ENCODE results near the gene GRIK4.

Gene GRIK4

DNA sequence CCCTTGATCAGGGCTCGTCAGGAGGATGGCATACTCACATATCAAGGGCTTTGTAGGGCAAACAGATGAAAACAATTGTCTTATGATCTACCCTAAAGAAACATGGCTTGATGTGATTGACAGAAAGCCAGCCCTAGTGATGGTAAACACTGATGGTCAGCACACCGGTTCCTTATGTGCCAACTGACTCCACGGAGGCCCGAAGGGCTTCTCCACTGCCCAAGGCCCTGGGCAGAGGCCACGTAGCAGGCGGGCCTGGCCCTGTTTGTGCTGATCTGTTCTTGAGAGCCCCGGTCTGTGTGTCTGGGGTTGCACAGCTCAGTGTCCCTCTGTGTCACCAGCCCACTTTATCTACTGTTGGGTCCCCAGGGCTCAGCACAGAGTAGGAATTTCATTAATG, 115.2 kb downstream of the GRIK4 start:
- no peak for DNase-seq (ENCODE audit: low read depth)
- no peak overlapping the region for H3K4me3 ChIP-seq (ENCODE audit: low read length)
- TF ChIP-seq, protein P1, sequence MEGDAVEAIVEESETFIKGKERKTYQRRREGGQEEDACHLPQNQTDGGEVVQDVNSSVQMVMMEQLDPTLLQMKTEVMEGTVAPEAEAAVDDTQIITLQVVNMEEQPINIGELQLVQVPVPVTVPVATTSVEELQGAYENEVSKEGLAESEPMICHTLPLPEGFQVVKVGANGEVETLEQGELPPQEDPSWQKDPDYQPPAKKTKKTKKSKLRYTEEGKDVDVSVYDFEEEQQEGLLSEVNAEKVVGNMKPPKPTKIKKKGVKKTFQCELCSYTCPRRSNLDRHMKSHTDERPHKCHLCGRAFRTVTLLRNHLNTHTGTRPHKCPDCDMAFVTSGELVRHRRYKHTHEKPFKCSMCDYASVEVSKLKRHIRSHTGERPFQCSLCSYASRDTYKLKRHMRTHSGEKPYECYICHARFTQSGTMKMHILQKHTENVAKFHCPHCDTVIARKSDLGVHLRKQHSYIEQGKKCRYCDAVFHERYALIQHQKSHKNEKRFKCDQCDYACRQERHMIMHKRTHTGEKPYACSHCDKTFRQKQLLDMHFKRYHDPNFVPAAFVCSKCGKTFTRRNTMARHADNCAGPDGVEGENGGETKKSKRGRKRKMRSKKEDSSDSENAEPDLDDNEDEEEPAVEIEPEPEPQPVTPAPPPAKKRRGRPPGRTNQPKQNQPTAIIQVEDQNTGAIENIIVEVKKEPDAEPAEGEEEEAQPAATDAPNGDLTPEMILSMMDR (conservative IDR thresholded peaks at IDR 0.05; ENCODE audit: low read length) = no peak

DNA sequence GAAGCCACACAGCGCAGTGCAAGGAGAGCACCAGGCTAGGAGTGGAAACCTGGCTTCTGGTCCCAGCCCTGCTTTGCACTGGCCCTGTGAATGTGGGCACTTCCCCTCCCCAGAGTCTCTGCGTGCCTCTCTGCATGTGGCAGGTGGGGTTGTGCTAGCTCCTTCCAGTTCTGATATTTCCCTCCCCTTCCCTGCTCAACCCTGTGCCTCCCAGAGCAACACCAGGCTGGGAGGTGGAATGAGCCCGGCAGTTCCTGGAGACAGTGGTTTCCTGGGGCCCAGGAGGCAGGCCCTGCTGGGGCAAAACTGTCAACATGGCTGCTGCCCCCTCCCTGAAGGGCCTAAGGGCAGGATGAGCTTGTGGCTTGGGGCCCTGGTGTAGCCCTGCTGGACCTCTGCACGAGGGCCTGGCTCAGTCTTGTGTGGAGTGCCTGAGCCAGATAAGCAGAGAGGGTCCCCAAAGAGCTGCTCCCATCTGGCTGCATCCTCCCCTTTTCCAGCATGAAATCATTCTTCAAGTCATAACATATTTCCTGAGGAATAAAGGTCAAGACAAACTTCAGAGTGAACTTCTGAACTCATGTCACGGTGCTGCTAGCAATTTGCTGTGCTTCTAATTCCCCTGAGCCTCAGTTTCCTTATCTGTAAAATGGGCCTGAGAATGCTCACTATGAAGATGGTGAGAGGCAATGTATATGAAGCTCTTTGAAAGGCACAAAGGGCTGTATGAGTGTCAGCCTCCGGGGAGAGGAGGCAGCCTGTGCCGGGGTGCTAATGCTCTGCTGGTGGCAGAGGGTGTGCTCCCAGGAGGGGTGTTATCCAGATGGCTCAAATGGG, 116.0 kb downstream of the GRIK4 start:
- DNase-seq (ENCODE audit: low read depth) = no peak
- no peak overlapping the region for H3K4me3 ChIP-seq (ENCODE audit: low read length)
- TF ChIP-seq, protein P1 (conservative IDR thresholded peaks at IDR 0.05; ENCODE audit: low read length) = no peak

DNA sequence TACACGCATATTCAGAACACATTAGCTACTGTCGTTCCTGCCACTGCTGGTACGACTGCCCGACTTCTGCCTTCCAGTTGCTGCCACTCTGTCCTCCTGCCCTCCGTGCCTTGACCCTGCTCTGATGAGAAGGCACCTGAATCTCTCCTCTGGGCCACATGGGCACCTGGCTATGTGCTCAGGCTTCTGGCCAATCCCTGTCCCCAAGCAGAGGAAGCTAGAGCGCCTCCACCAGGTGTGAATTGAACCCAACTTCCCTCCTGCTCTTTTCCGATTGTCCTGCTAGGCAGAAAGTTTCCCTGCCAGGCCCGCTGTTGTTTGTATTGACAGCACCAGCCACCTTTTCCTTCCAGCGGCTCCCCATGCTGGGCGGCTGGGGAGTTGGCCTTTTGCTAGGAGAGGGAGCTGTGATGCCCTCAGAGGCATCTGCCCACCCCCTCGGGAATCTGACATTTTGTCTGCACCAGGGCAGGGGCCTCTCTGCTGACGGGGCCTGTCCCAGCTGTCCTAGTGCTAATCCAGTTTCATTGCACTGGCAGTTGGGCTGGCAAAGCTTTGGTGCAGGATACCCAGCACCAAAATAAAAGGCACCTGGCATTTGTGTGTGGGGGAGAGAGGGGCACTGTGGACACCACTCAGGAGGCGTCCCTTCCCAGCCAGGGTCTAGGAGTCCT, 118.0 kb downstream of the GRIK4 start:
- no peak overlapping the region for H3K4me3 ChIP-seq (ENCODE audit: low read length)
- TF ChIP-seq, protein P1 (conservative IDR thresholded peaks at IDR 0.05; ENCODE audit: low read length) = no peak
- no peak for DNase-seq (ENCODE audit: low read depth)

DNA sequence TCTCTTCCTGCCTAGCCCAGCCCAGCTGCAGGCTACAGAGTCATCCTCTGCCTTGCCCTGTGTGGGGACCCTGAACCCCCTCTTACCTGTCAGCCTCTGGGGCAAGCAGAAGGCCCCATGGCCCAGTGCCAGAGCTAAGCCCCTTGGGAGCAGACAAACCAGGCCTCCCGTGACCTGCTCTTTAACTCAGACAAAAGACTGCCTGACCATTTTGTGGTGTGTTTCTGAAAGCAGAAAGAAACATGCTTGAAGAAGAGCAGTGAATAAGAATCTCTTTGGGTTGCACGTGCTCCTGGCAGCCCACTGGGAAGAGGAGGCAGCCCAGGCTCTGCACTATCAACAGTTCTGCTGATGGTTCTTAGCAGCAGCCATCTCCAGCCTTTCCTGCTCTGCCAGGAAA, 118.6 kb downstream of the GRIK4 start:
- TF ChIP-seq, protein P1 (conservative IDR thresholded peaks at IDR 0.05; ENCODE audit: low read length) = no peak
- DNase-seq (ENCODE audit: low read depth) = no peak
- H3K4me3 ChIP-seq (ENCODE audit: low read length) = no peak overlapping the region

DNA sequence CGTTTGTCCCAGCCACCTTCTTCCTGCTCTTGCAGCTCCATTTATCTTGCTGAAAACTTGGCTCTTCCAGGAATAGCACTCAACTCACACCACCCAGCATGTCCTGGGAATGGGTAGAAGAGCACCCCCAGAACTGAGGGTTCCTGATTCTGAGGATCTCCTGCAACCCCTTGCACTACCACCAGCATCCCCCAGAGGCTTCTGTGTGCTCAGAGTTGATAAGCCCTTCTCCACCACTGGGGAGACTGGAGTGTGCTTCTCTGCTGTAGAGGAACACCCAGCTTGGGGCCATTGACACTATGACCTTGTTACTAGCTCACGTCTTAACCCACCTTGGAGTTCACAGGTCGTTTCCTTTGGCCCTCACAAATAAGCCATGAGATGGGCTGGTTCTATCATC, 121.0 kb downstream of the GRIK4 start:
- no peak for DNase-seq (ENCODE audit: low read depth)
- TF ChIP-seq, protein P1 (conservative IDR thresholded peaks at IDR 0.05; ENCODE audit: low read length) = peak; percentile 12; the same call in 1 of the 2 replicates
- H3K4me3 ChIP-seq (ENCODE audit: low read length) = no peak overlapping the region

DNA sequence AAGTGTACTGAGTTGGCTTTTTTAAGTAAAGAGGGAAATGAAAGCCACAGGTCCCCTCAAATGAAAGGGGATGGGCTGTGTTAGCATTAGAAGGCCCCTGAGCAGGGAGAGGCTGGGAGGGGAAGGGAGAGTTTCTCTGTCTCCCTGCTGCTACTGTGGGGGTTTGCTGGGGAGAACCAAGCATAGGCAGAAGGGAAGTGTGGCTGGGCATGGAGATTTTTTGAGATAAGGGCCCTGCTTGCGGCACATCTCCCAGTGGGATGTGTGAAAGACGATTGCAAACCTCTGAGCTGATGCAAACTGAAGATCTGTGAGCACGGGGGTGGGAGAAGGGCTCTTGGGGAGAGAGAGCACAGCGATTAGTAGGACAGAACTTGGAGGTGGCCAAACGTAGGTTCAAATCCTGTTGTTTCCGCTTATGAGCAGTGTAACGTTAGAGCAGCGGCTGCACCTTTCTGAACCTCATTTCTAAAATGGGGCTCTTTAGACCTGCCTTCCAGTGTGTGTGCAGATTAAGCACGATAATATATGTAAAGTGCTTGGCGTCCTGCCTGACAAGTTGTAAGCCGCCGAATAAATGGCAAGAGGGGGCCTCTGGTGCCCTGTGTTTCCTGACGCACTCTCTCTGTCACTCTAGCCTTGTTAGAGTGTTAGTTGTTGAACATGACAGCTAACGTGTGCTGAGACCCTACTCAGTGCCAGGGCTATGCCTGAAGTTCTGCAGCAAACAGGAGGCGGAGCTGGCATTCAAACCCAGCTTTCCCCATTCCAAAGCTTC, 122.3 kb downstream of the GRIK4 start:
- no peak overlapping the region for H3K4me3 ChIP-seq (ENCODE audit: low read length)
- no peak for DNase-seq (ENCODE audit: low read depth)
- TF ChIP-seq, protein P1 (conservative IDR thresholded peaks at IDR 0.05; ENCODE audit: low read length) = no peak
